Prostate gland (tissue), 2 donors: ENCODE data around the gene PPFIA3.

Experiments
- CTCF ChIP-seq, 4 experiments: fragments of 200-600 bp in 2 of 4; fragments of 450-650 bp in 2 of 4; sonication (generic) in 2 of 4; IDR thresholded peaks; 1 replicate in 3 of 4; 2 replicates in 1 of 4; pipeline ENCODE4 v1.5.1; 2016 to 2019; ENCODE audit warnings: antibody characterized with exemption in 4 of 4, mild to moderate bottlenecking in 2 of 4, moderate library complexity in 2 of 4
- POLR2A ChIP-seq: fragments of 450-650 bp; IDR thresholded peaks from one replicate; pipeline ENCODE4 v1.6.1; 2016; ENCODE audit warnings: antibody characterized with exemption, mild to moderate bottlenecking
- POLR2AphosphoS5 ChIP-seq: sonication (generic); formaldehyde crosslinking; IDR thresholded peaks from one replicate; pipeline ENCODE4 v1.6.1; 2017; ENCODE audit warnings: antibody characterized with exemption

DNA sequence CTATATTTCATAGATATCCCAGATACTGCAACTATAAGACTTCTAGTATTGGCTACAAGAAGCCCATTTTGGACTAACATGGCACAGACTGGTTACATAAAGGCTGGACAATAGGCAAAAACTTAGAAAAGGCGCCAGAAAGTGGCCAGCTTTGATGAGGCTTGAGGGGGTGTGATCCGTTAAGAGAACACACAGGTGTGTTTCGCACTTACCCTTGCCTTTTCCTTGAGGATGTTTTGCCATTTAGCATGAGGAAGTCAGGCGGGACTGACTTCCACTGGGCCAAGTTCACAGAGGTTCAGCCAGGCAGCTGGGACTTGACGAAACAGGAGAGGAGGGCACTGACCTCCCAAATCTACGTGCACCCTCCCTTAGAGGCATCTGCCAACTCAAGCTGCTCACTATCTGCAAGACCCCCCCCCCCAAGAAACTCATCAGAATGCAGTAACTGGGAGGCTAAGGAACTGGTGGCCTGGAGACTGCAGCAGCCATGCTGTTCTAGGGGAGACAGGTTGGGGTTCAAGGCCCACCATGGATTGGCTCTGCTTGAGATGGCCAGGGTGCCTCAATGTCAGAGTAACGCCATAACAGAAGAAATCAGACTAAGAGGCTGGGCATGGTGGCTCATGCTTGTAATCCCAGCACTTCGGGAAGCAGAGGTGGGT is 9.6 kb upstream of the PPFIA3 start:
- TF ChIP-seq POLR2AphosphoS5 = no peak
- no peak for TF ChIP-seq CTCF (IDR thresholded peaks at IDR 0.05)
- TF ChIP-seq POLR2A = no peak
